Epithelial cell of proximal tubule (primary cell): ENCODE results near the gene PPIF. TPM values are rescaled to one million over a fixed set of nuclear protein-coding genes. Genes with fewer than 3 reads are reported as not detected.

Source experiments
- DNase-seq: peaks from one replicate; pipeline ENCODE4 v3.0.0-alpha.2; 2011; ENCODE audit warnings: low read depth
- H3K4me3 ChIP-seq: 2 replicates; pipeline ENCODE4 v1.5.1; 2011; ENCODE audit warnings: low read depth, mild to moderate bottlenecking, low read length
- CTCF ChIP-seq: conservative IDR thresholded peaks from 2 replicates; pipeline ENCODE4 v1.5.1; 2012; ENCODE audit warnings: low read depth, mild to moderate bottlenecking, low read length
- total RNA-seq: library from RNA; depleted of rRNA; stranded (reverse); fragments of >200 nt; gene quantifications from 2 replicates; pipeline ENCODE4 v1.2.3, GENCODE V29; 2015

The PPIF gene
- total RNA-seq, 1 donor from 2014 or later = 62.0 TPM

- no peak for TF ChIP-seq CTCF
- no peak overlapping the region for H3K4me3 ChIP-seq
- no peak for DNase-seq
Measured at GRCh38 chr10:79359816-79360498, 12.7 kb downstream of the PPIF start.

DNA sequence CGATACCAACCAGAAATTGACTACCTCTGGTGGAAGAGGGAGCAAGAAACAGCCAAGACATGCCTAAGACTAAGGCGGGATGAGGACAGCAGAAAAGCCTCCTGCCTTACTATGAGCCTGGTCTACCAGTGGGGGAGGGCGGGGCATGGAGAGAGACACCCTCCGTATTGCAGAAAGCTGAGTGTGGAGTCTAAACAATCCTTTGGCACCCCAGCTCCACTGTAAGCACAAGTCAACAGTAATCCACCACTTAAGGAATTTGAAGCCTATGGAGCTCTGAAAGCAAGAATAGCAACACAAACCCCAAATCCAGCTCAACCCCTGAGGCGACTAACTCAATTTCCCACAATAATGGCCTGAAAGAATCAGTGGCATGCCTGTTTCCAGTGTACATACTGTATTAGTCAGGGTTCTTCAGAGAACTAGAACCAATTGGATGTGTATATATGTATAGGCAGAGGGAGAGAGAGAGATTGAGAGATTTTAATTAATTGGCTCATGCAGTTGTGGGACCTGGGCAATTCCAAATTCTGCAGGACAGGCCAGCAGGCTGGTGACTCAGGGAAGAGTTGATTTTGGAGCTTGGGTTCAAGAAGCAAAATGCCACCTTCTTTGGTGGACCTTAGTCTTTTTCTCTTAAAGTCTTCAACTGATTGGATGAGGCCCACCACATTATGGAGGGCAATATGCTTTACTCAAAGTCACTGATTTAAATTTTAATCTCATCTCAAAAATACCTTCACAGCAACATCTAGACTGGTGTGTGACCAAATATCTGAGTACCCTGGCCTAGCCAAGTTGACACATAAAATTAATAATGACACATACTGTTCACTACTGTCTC lies 13.5 kb downstream of the PPIF start:
- H3K4me3 ChIP-seq = no peak overlapping the region
- no peak for TF ChIP-seq CTCF

DNA sequence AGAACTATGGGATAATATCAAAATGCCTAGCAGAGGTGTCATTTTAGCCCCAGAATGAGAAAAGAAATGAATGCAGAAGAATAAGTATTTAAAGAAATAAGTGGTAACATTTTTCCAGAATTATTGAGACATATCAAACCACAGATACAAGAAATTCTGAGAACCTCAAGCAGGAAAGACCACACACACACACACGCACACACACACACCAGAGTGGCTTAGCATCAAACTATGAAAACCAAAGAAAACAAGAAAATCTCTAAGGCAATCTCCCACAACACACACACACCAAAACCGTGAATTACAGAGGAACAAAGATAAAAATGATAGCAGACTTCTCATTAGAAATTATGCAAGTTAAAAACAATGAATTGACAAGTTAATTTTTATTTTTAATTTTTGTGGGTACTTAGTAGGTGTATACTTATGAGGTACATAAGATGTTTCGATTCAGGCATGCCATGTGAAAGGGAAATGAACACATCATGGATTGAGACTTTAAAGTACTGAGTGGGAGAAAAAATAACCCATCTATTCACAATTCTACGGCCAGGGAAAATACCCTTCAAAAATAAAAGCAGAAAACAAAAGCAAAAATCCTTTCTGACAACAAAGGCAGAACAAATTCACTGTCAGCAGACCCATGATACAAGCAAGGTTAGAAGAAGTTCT lies 14.6 kb downstream of the PPIF start:
- TF ChIP-seq CTCF = no peak
- H3K4me3 ChIP-seq = no peak overlapping the region
- DNase-seq = no peak

More for the DNA sequence above, 13.5 kb downstream of the PPIF start:
- DNase-seq = no peak

DNA sequence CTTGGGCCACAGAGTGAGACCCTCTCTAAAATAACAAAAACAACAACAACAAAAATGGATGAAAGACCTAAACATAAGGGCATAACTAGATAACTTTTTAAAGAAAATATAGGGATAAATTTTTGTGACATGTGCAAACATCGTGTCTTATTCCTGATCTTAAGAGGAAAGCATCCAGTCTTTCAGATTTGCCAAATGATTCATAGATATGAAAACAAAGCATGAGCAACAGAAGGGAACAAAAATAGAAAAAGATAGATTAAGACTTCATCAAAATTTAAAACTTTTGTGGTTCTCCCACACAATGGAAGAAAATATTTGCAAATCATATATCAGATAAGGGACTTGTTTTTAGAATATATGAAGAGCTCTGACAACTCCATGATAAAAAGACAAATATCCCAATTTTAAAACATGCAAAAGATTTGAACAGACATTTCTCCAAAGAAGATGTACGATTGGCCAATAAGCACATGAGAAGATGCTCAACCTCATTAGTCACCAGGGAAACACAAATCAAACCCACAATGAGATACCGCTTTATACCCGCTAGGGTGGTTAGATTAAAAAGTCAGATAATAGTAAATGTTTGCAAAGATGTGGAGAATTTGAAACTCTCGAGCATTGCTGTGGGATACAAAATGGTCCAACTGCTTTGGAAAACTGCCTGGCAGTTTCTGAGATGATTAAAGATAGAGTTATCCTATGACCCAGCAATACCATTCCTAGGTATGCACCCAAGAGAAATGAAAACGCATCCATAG lies 20.3 kb downstream of the PPIF start:
- no peak overlapping the region for H3K4me3 ChIP-seq
- TF ChIP-seq CTCF = no peak
- DNase-seq = no peak

GRCh38 chr10:79372871-79373270 lies 25.6 kb downstream of the PPIF start:
- DNase-seq = no peak
- H3K4me3 ChIP-seq = no peak overlapping the region
- TF ChIP-seq CTCF = no peak

DNA sequence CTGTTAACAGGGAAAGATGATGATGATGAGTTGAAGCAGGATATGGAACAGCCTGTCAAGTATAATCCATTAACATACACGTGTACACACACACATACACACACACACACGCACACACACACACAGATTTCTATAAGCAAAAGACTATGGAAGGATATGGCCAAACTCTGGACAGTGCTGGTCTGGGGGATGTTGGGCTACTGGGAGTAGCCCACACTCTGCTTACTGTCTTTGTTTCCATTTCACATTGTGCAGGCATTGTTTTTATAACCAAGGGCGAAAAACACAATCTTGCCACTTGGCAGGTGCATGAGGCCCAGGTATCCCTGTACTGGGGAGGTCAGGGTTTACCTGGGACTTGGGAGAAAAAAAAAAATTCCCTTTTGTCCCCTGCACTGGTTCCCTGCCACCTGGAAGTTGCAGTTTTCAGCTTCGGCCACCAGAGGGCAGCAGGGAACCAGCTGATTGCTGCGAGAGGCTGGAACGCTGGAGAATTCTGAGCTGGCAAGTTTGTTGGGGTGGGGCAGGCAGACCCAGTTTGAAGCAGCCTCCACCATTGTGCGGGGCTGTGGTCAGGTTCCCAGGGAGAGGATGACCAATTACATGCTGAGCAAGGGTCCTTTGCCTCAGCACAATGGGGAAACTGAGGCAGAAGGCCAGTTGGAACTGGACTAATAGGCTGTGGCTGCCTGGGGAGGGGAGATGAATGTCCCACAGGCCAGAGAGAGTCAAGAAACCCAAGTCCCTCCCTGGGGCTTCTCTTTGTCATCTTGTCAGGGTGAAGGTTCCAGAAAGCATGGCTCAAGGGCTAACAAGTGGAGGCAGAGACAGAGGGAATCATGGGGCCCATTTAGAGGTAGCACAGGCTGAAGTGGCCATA lies 27.3 kb downstream of the PPIF start:
- H3K4me3 ChIP-seq = no peak overlapping the region
- no peak for DNase-seq
- TF ChIP-seq CTCF = peak; percentile 98
